IMR-90 (cell line): ENCODE results near the gene TELO2. TPM values are rescaled to one million over a fixed set of nuclear protein-coding genes. Genes with fewer than 3 reads are reported as not detected.

Source experiments
- ATAC-seq: fragments of 200-7000 bp; cut with Tn5 transposase; 2 replicates; pipeline ENCODE4 v1.9.1; 2020; ENCODE audit warnings: low read depth, mild to moderate bottlenecking, moderate library complexity
- BruUV-seq: library from RNA; stranded (reverse); fragments of 400-500 nt; replicated peaks from 2 replicates; lab custom pipeline; 2021; lab: Mats Ljungman, UMichigan
- CTCF ChIA-PET: fragments of 300-600 bp; formaldehyde crosslinking; extraction: SDS; loops from one replicate; lab custom pipeline; 2021; ENCODE audit warnings: antibody characterized with exemption; lab: Yijun Ruan, JAX
- POLR2A ChIA-PET: fragments of 300-600 bp; sonication (Branson Sonifier 250); formaldehyde crosslinking; loops from one replicate; lab custom pipeline; 2022; ENCODE audit warnings: antibody characterized with exemption; ENCODE audit not compliant: unreplicated experiment; lab: Charles Lee
- DNase-seq: peaks from one replicate; pipeline ENCODE4 v3.0.0; 2013
- H2AFZ ChIP-seq: replicated peaks from 2 replicates; pipeline ENCODE3; 2013; ENCODE audit warnings: low read length, mild to moderate bottlenecking; ENCODE audit not compliant: poor library complexity
- H2AK5ac ChIP-seq: 2 replicates; pipeline ENCODE4 v1.6.1; 2013; ENCODE audit warnings: low read depth, low read length, inconsistent platforms
- H2AK9ac ChIP-seq: replicated peaks from 2 replicates; pipeline ENCODE3; 2013; ENCODE audit warnings: mild to moderate bottlenecking, low read depth, low read length, moderate library complexity; ENCODE audit not compliant: poor library complexity
- H2BK120ac ChIP-seq: 2 replicates; pipeline ENCODE4 v1.6.1; 2013; ENCODE audit warnings: low read depth, low read length, inconsistent platforms
- H2BK15ac ChIP-seq: 3 replicates; pipeline ENCODE4 v1.6.1; 2013; ENCODE audit warnings: low read depth, low read length, inconsistent platforms
- H2BK20ac ChIP-seq: 2 replicates; pipeline ENCODE4 v1.6.1; 2013; ENCODE audit warnings: low read depth, mild to moderate bottlenecking, inconsistent platforms, low read length, moderate library complexity
- H2BK5ac ChIP-seq: 2 replicates; pipeline ENCODE4 v1.6.1; 2013; ENCODE audit warnings: mild to moderate bottlenecking, low read depth, low read length, inconsistent platforms; ENCODE audit not compliant: poor library complexity, severe bottlenecking
- H3K14ac ChIP-seq: replicated peaks from 2 replicates; pipeline ENCODE4 v1.6.1; 2013; ENCODE audit warnings: low read depth, low read length, inconsistent platforms
- H3K18ac ChIP-seq: 2 replicates; pipeline ENCODE4 v1.6.1; 2013; ENCODE audit warnings: low read depth, low read length, control low read depth
- H3K23ac ChIP-seq: 2 replicates; pipeline ENCODE4 v1.6.1; 2013; ENCODE audit warnings: low read depth, low read length, inconsistent platforms
- H3K27ac ChIP-seq: 2 replicates; pipeline ENCODE4 v1.5.1; 2013; ENCODE audit warnings: mild to moderate bottlenecking, control low read depth, low read length; ENCODE audit not compliant: insufficient read depth
- H3K27me3 ChIP-seq: 2 replicates; pipeline ENCODE4 v1.6.1; 2013; ENCODE audit warnings: low read length; ENCODE audit not compliant: control insufficient read depth, insufficient read depth
- H3K36me3 ChIP-seq: 2 replicates; pipeline ENCODE4 v1.6.1; 2013; ENCODE audit warnings: low read length, mixed read lengths; ENCODE audit not compliant: control insufficient read depth, insufficient read depth
- H3K4ac ChIP-seq: 2 replicates; pipeline ENCODE4 v1.6.1; 2013; ENCODE audit warnings: low read depth, low read length, inconsistent platforms
- H3K4me1 ChIP-seq: 2 replicates; pipeline ENCODE4 v1.6.1; 2013; ENCODE audit warnings: low read length, mixed read lengths; ENCODE audit not compliant: control insufficient read depth, insufficient read depth
- H3K4me2 ChIP-seq: 2 replicates; pipeline ENCODE4 v1.6.1; 2013; ENCODE audit warnings: low read depth, mild to moderate bottlenecking, control low read depth, low read length, moderate library complexity
- H3K4me3 ChIP-seq: 2 replicates; pipeline ENCODE4 v1.5.1; 2013; ENCODE audit warnings: low read depth, mild to moderate bottlenecking, control low read depth, low read length, moderate library complexity; ENCODE audit not compliant: insufficient read depth
- H3K56ac ChIP-seq: 2 replicates; pipeline ENCODE4 v1.6.1; 2013; ENCODE audit warnings: low read length, inconsistent platforms; ENCODE audit not compliant: insufficient read depth; ENCODE audit errors: extremely low read depth
- H3K79me1 ChIP-seq, 2 experiments: 2 replicates each; pipeline ENCODE4 v1.6.1; 2013; ENCODE audit warnings: low read length in 2 of 2, inconsistent platforms in 1 of 2, low read depth in 1 of 2
- H3K9ac ChIP-seq: 2 replicates; pipeline ENCODE4 v1.6.1; 2013; ENCODE audit warnings: low read depth, low read length, control low read depth
- H3K9me1 ChIP-seq: 2 replicates; pipeline ENCODE4 v1.6.1; 2013; ENCODE audit warnings: low read length, inconsistent platforms; ENCODE audit not compliant: insufficient read depth
- H3K9me3 ChIP-seq: 2 replicates; pipeline ENCODE4 v1.6.1; 2013; ENCODE audit warnings: low read length; ENCODE audit not compliant: control insufficient read depth, insufficient read depth
- H4K20me1 ChIP-seq: 2 replicates; pipeline ENCODE4 v1.6.1; 2013; ENCODE audit warnings: low read length, inconsistent platforms; ENCODE audit not compliant: insufficient read depth
- H4K5ac ChIP-seq: 2 replicates; pipeline ENCODE4 v1.6.1; 2013; ENCODE audit warnings: mild to moderate bottlenecking, low read depth, low read length, control low read depth
- H4K8ac ChIP-seq, 2 experiments: 2 replicates each; pipeline ENCODE4 v1.6.1; 2013; ENCODE audit warnings: low read depth in 2 of 2, low read length in 2 of 2, control low read depth in 1 of 2, inconsistent platforms in 1 of 2
- H4K91ac ChIP-seq: 2 replicates; pipeline ENCODE4 v1.6.1; 2013; ENCODE audit warnings: low read depth, low read length, inconsistent platforms; ENCODE audit not compliant: insufficient read depth
- CEBPB ChIP-seq: IDR thresholded peaks from 2 replicates; pipeline ENCODE4 v1.6.1; 2012; ENCODE audit warnings: low read depth, low read length, improper control_type of control experiment
- WGBS, 2 experiments: methylation state at CpG; one replicate each; pipeline versions ENCODE4 v1.1.5 to v1.1.7; 2013; ENCODE audit warnings: missing lambda C conversion rate in 2 of 2; ENCODE audit not compliant: insufficient read length in 1 of 2; ENCODE audit errors: extremely low coverage in 2 of 2; 5-methylcytosine and 5-hydroxymethylcytosine counted together
- dilution Hi-C: fragments of 300-500 bp; cut with HindIII; formaldehyde crosslinking; loops from one replicate; pipeline ENCODE4 v1.14.3; 2018; ENCODE audit warnings: low sequenced_read_pairs; ENCODE audit not compliant: unreplicated experiment
- in situ Hi-C: fragments of 300-500 bp; cut with MboI; formaldehyde crosslinking; loops from 3 replicates; pipeline ENCODE4 v1.14.3; 2019; ENCODE audit warnings: low sequenced_read_pairs, inconsistent platforms, mixed read lengths
- intact Hi-C: fragments of 100-400 bp; cut with micrococcal nuclease; formaldehyde crosslinking; loops from 2 replicates; pipeline ENCODE4 v1.10.0; 2022
- polyA plus RNA-seq, 3 experiments: library from polyadenylated mRNA; depleted of rRNA; stranded (reverse); fragments of >200 nt; gene quantifications; 2 replicates each; pipeline ENCODE4 v1.2.3, GENCODE V29; 2012; ENCODE audit warnings: low replicate concordance in 1 of 3
- total RNA-seq: library from RNA; depleted of rRNA; stranded (reverse); fragments of >200 nt; gene quantifications from 2 replicates; pipeline ENCODE4 v1.2.3, GENCODE V29; 2012
- TF ChIP-seq, protein P1 (sequence below): fragments of 150-350 bp; IDR thresholded peaks from 2 replicates; pipeline ENCODE4 v1.6.1; 2017; ENCODE audit warnings: mild to moderate bottlenecking, antibody characterized with exemption, low read length, low read depth

Gene TELO2
- total and polyA plus RNA-seq, 2 of the 4 experiments (the other 2 are of a cell fraction): 6.6 to 26.6 TPM

DNA sequence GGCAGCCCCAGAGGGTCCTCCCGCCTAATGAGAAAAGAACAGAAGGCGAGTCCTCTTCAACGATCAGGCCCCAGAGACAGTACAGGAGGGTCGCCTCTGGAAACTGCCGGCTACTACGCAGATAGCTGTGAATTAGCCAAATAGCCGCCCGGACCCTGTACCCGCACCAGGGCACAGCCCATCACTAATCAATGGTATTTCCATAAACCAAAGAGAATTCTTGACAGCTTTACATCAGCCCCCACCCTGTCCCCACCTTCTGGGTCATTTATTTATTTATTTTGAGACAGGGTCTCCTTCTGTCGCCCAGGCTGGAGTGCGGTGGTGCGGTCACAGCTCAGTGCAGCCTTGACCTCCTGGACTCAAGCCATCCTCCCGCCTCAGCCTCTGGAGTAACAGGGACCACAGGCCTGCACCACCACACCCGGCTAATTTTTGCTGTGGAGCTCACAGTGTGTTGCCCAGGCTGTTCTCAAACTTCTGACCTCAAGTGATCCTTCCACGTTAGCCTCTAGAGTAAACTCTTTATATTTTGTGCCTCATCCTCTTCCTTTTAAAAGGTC lies 17.5 kb upstream of the TELO2 start:
- CTCF ChIA-PET: no interaction called here
- no peak overlapping the region for H2BK20ac ChIP-seq
- intact Hi-C loops: loop anchor here (10.0 kb wide), 1 partner anchor 51 kb away; the partner anchor contains the start of gene UQCC4

More for the DNA sequence above, 17.5 kb upstream of the TELO2 start:
- dilution Hi-C loops: no loop called here
- Histone ChIP-seq H3K4me2 (peak overlapping the region; percentile 68), H3K4me3 (peak overlapping the region; percentile 94), H3K9me1 (peaks cover 8% of the 10 kb centered on the region; the same call in 1 of the 2 replicates), H3K27me3 (no peaks in the 10 kb centered on the region), H2AFZ (peak overlapping the region; percentile 99), H3K23ac (peak overlapping the region; percentile 69), H3K9ac (peak overlapping the region; percentile 78), H3K4me1 (0 out of 2 replicates have a peak, but pooled peaks cover 7% of the 10 kb centered on the region), H3K9me3 (peaks cover 3% of the 10 kb centered on the region; the same call in 1 of the 2 replicates), H2BK15ac (no peak overlapping the region), H3K79me1 (peaks cover 18 to 39% of the 10 kb centered on the region in 2 experiments), H3K36me3 (peaks cover 3% of the 10 kb centered on the region; the same call in 1 of the 2 replicates), H2BK120ac (peak overlapping the region; percentile 30; the same call in 1 of the 2 replicates), H4K20me1 (peaks cover 13% of the 10 kb centered on the region; the same call in 1 of the 2 replicates), H4K91ac (peak overlapping the region; percentile 81), H3K18ac (no peak overlapping the region; the same call in 1 of the 2 replicates), H2BK5ac (no peak overlapping the region), H2AK5ac (peak overlapping the region; percentile 87), H3K27ac (peak overlapping the region; percentile 83), H3K14ac (peak overlapping the region; percentile 60), H4K8ac (peak overlapping the region; percentile 99 to 100), H2AK9ac (peak overlapping the region; percentile 99), H3K56ac (peak overlapping the region; percentile 67; the same call in 1 of the 2 replicates), H4K5ac (peak overlapping the region; percentile 84), H3K4ac (peak overlapping the region; percentile 89)
- in situ Hi-C loops: no loop called here
- POLR2A ChIA-PET: no interaction called here
- 70% methylated on average over 14 of the region's 15 CpGs; no CpG with 5 or more reads in 1 of the 2 experiments for WGBS, 2 experiments
- DNase-seq: no peak
- BruUV-seq: no TSS peak
- TF ChIP-seq CEBPB: no peak
- TF ChIP-seq, protein P1, sequence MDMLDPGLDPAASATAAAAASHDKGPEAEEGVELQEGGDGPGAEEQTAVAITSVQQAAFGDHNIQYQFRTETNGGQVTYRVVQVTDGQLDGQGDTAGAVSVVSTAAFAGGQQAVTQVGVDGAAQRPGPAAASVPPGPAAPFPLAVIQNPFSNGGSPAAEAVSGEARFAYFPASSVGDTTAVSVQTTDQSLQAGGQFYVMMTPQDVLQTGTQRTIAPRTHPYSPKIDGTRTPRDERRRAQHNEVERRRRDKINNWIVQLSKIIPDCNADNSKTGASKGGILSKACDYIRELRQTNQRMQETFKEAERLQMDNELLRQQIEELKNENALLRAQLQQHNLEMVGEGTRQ: no peak
- ATAC-seq: no peak
